Epithelial cell of umbilical artery (primary cell): Measurements from ENCODE around the gene RPS6KA3. TPM values are rescaled to one million over a fixed set of nuclear protein-coding genes. Genes with fewer than 3 reads are reported as not detected.

Source experiments
- total RNA-seq: library from RNA; depleted of rRNA; stranded (reverse); fragments of >200 nt; gene quantifications from 2 replicates; pipeline ENCODE4 v1.2.3, GENCODE V29; 2014

The RPS6KA3 gene
- 102 and 106 TPM in 2 replicates for total RNA-seq

DNA sequence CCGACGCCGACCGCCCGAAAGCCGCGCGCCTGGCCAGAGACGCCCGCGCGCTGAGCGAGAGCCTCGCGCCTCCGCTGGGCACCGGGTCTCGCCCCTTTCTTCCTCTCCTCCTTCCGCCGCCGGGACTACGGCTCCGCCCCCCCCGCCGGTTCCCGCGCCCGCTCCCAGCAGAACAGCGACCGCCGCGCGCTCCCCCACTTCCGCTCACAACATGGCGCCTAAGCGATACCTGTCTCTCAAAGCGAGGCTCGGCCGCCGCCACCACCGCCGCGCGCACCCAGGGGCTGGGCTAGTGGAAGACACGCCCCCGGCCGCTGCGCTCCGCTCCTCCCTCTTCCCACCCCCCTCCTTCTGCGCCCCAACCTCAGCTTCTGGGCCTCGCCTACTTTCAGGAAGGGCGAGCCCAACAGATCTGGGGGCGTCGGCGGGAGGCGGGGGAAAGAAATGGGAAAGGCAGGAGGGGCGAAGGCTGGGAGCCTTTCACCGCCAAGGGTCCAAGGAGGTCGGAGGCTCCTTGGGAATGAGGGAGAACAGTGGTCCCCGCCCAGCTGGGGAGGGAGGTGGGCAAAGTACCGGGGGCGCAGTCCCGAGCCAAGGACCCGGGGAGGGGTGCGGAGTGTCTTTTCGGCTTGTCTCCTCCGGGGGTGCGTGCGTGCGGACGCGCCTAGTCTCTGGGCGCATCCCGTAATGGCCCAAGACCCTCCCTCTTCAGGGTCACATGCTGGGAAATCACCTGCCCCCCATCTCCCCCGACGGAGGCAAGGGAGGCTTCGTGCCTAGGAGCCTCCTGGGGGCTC is at the start of gene RPS6KA3:
Gene RPS6KA3 (minus strand): TSS at position 100 of the 797 bp plus-strand sequence. CDS start 277 bp downstream, outside the sequence.

GRCh38 chrX:20141281-20142220 is 125.2 kb downstream of the RPS6KA3 start, which contains the start of gene EIF1AX:
EIF1AX (minus strand) TSS chrX:20141838; CDS start chrX:20141640, 198 bp downstream.

GRCh38 chrX:20116577-20117240 is 150.0 kb downstream of the RPS6KA3 start, which contains the start of gene MAP7D2:
MAP7D2 (minus strand) TSS chrX:20116907; CDS start chrX:20116879, 28 bp downstream.

Other genes with a start within 250 kb of the RPS6KA3 start
- gene MAP7D2, start 150.0 kb downstream of the RPS6KA3 start, total RNA-seq, result 0.15 TPM in 1 of 2 replicates, not detected in the other
- gene EIF1AX, start 125.1 kb downstream of the RPS6KA3 start, total RNA-seq, result 28.6 and 55.5 TPM in 2 replicates